ENCODE data around the gene SPAG4.

Gene SPAG4

GRCh38 chr20:35600176-35600992 lies 15.2 kb upstream of the SPAG4 start:
- TF ChIP-seq CTCF (IDR thresholded peaks at IDR 0.05): no peak

GRCh38 chr20:35600993-35601973 lies 14.3 kb upstream of the SPAG4 start:
- peak; percentile 31; the same call in 1 of the 2 replicates for TF ChIP-seq CTCF (IDR thresholded peaks at IDR 0.05)

- no peak for TF ChIP-seq CTCF (IDR thresholded peaks at IDR 0.05)
Measured at GRCh38 chr20:35601990-35602389, 13.6 kb upstream of the SPAG4 start.

- TF ChIP-seq CTCF (IDR thresholded peaks at IDR 0.05): no peak
Measured at GRCh38 chr20:35602851-35603495, 12.7 kb upstream of the SPAG4 start.

- no peak for TF ChIP-seq CTCF (IDR thresholded peaks at IDR 0.05)
Measured at GRCh38 chr20:35603695-35604448, 11.8 kb upstream of the SPAG4 start.

GRCh38 chr20:35604449-35604747 lies 11.2 kb upstream of the SPAG4 start:
- TF ChIP-seq CTCF (IDR thresholded peaks at IDR 0.05): peak; percentile 30

- no peak for TF ChIP-seq CTCF (IDR thresholded peaks at IDR 0.05)
Measured at GRCh38 chr20:35606127-35606526, 9.5 kb upstream of the SPAG4 start.
